Spleen (tissue), 7 donors: ENCODE data around the gene PNPO.
"Not testable (repeated sequence)": the region's sequence is repeated elsewhere in the genome, so short reads cannot be mapped to it uniquely, and the experiment has no call there.

Experiments used
- POLR2A ChIP-seq, 3 donors: fragments of 450-650 bp; IDR thresholded peaks; one replicate each; pipeline ENCODE4 v1.5.1; 2017; ENCODE audit warnings: antibody characterized with exemption in 3 of 3, mild to moderate bottlenecking in 1 of 3
- TF ChIP-seq, protein P1 (sequence below), 11 experiments: fragments of 200-600 bp in 7 of 11; fragments of 450-650 bp in 4 of 11; sonication (generic) in 4 of 11; IDR thresholded peaks in 8 of 11; conservative IDR thresholded peaks in 3 of 11; 1 replicate in 7 of 11; 2 replicates in 4 of 11; pipeline versions ENCODE4 v1.4.0 to v1.8.0; 2016 to 2021; ENCODE audit warnings: antibody characterized with exemption in 11 of 11, inconsistent platforms in 4 of 11, mild to moderate bottlenecking in 1 of 11
- donor health status: DM: no; HTN: no; CAD: no; lungs with moderate emphysema.
- donor health status: DM: no; HTN: no; CAD: no.
- donor health status: DM: no; HTN: no; CAD: no.

DNA sequence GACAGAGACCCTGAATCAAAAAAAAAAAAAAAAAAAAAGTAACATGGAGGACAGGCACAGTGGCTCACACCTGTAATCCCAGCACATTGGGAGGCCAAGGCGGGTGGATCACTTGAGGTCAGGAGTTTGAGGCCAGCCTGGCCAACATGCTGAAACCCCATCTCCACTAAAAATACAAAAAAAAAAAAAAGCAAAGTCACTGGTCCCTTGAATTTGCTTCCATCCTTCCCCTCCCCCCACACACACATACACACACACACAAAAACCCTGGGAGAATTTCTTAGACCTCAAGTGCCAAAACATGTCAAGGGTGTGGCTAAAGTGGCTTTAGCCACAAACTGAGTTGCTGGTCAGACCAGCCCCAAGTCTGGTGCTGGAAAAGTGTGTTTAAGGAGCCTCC, 47.1 kb downstream of the PNPO start:
- TF ChIP-seq, protein P1, sequence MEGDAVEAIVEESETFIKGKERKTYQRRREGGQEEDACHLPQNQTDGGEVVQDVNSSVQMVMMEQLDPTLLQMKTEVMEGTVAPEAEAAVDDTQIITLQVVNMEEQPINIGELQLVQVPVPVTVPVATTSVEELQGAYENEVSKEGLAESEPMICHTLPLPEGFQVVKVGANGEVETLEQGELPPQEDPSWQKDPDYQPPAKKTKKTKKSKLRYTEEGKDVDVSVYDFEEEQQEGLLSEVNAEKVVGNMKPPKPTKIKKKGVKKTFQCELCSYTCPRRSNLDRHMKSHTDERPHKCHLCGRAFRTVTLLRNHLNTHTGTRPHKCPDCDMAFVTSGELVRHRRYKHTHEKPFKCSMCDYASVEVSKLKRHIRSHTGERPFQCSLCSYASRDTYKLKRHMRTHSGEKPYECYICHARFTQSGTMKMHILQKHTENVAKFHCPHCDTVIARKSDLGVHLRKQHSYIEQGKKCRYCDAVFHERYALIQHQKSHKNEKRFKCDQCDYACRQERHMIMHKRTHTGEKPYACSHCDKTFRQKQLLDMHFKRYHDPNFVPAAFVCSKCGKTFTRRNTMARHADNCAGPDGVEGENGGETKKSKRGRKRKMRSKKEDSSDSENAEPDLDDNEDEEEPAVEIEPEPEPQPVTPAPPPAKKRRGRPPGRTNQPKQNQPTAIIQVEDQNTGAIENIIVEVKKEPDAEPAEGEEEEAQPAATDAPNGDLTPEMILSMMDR (IDR thresholded peaks at IDR 0.05 in 8 of 11, conservative IDR thresholded peaks at IDR 0.05 in 3 of 11): not testable (repeated sequence)
- not testable (repeated sequence) for TF ChIP-seq POLR2A (IDR thresholded peaks at IDR 0.05)
